Fibroblast of the aortic adventitia (primary cell): ENCODE results near the gene PPP1R37. TPM values are rescaled to one million over a fixed set of nuclear protein-coding genes. Genes with fewer than 3 reads are reported as not detected.

Experiments used
- DNase-seq: peaks from one replicate; pipeline ENCODE4 v3.0.0-alpha.2; 2010; ENCODE audit warnings: low read depth
- H3K4me3 ChIP-seq: 2 replicates; pipeline ENCODE4 v1.5.1; 2011; ENCODE audit warnings: low read depth, mild to moderate bottlenecking, control low read depth, low read length, moderate library complexity
- CTCF ChIP-seq: IDR thresholded peaks from 2 replicates; pipeline ENCODE4 v1.5.1; 2011; ENCODE audit warnings: mild to moderate bottlenecking, low read length, control low read depth, inconsistent platforms; ENCODE audit not compliant: insufficient read depth
- total RNA-seq: library from RNA; depleted of rRNA; stranded (reverse); fragments of >200 nt; gene quantifications from 2 replicates; pipeline ENCODE4 v1.2.3, GENCODE V29; 2012; ENCODE audit warnings: low replicate concordance

PPP1R37 gene
- total RNA-seq, 1 donor: 28.0 TPM

- no peak for DNase-seq
- TF ChIP-seq CTCF: no peak
- H3K4me3 ChIP-seq: no peak overlapping the region
Observed at GRCh38 chr19:45137179-45137761, 44.3 kb downstream of the PPP1R37 start.

- no peak overlapping the region for H3K4me3 ChIP-seq
- DNase-seq: no peak
- no peak for TF ChIP-seq CTCF
Observed at GRCh38 chr19:45138303-45138751, 45.3 kb downstream of the PPP1R37 start.

GRCh38 chr19:45139286-45140143 lies 46.5 kb downstream of the PPP1R37 start:
- DNase-seq: no peak
- H3K4me3 ChIP-seq: no peak overlapping the region
- no peak for TF ChIP-seq CTCF

- no peak for TF ChIP-seq CTCF
Observed at GRCh38 chr19:45140144-45140503, 47.1 kb downstream of the PPP1R37 start.

GRCh38 chr19:45140533-45140932 lies 47.6 kb downstream of the PPP1R37 start:
- no peak overlapping the region for H3K4me3 ChIP-seq
- no peak for DNase-seq
- TF ChIP-seq CTCF: no peak

More at GRCh38 chr19:45140144-45140503, 47.1 kb downstream of the PPP1R37 start:
- no peak overlapping the region for H3K4me3 ChIP-seq
- no peak for DNase-seq

- no peak overlapping the region for H3K4me3 ChIP-seq
- DNase-seq: no peak
- TF ChIP-seq CTCF: no peak
Observed at GRCh38 chr19:45141203-45141900, 48.4 kb downstream of the PPP1R37 start.
